GM12891 (cell line): ENCODE data around the gene TBC1D22A.

Experiments
- PAX5 ChIP-seq: IDR thresholded peaks from 2 replicates; pipeline ENCODE4 v1.6.1; 2011; ENCODE audit warnings: low read length, moderate library complexity, mild to moderate bottlenecking; ENCODE audit not compliant: insufficient read depth, severe bottlenecking
- POLR2AphosphoS5 ChIP-seq: IDR thresholded peaks from 2 replicates; pipeline ENCODE4 v1.6.1; 2011; ENCODE audit warnings: low read depth, low read length, control low read depth

DNA sequence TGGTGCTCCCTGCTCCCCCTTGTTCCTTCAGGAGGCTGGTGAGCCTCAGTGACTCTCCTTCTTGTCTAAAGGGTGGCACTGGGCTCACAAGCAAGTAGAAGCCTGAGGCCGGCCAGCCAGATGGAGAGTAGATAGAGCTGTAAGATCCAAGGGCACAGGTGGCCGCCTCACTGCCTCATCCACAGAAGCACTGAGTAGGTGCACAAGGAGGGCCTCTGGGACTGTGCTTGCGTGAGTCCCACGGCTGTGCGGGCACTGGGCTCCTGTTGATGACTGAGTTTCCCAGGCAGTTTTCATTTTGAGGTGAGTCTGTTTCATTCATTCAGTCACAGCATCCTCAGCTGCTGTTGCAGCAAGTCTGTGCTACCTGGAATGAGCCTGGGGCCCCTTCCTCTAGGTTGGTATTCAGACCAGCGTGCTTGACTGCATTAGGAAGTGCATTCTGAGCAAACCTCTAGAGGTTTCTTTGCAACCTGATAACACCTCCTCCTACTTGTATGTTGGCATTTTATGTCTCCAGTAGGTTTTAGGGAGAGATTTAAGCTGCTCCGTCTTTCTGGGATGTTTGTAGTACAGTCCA lies 184.0 kb downstream of the TBC1D22A start:
- TF ChIP-seq POLR2AphosphoS5 (no peak), PAX5 (no peak)
